Measurements from ENCODE around the gene ZBTB7A.

ZBTB7A gene

GRCh38 chr19:4066682-4067395 lies at the start of gene ZBTB7A:
TSS of gene ZBTB7A (minus strand) at chr19:4066899. CDS start at chr19:4055232, 11,667 bp downstream.
- DNase-seq (ENCODE audit: low read depth, low spot score) = no peak

- no peak for DNase-seq (ENCODE audit: low read depth, low spot score)
These were observed 49.2 kb upstream of the ZBTB7A start for GRCh38 chr19:4115818-4116385.

GRCh38 chr19:4115050-4115817 lies 48.5 kb upstream of the ZBTB7A start:
- DNase-seq (ENCODE audit: low read depth, low spot score) = no peak

- no peak for DNase-seq (ENCODE audit: low read depth, low spot score)
These were observed 47.5 kb upstream of the ZBTB7A start for GRCh38 chr19:4114181-4114580.

- DNase-seq (ENCODE audit: low read depth, low spot score) = no peak
These were observed 46.8 kb upstream of the ZBTB7A start for GRCh38 chr19:4113398-4114088.

- no peak for DNase-seq (ENCODE audit: low read depth, low spot score)
These were observed 45.7 kb upstream of the ZBTB7A start for GRCh38 chr19:4112367-4112766.

- DNase-seq (ENCODE audit: low read depth, low spot score) = no peak
These were observed 42.9 kb upstream of the ZBTB7A start for GRCh38 chr19:4109626-4109945.

GRCh38 chr19:4108767-4109625 lies 42.3 kb upstream of the ZBTB7A start:
- no peak for DNase-seq (ENCODE audit: low read depth, low spot score)

- DNase-seq (ENCODE audit: low read depth, low spot score) = no peak
These were observed 36.4 kb upstream of the ZBTB7A start for GRCh38 chr19:4103080-4103433.

GRCh38 chr19:4102339-4103079 lies 35.8 kb upstream of the ZBTB7A start:
- no peak for DNase-seq (ENCODE audit: low read depth, low spot score)

- no peak for DNase-seq (ENCODE audit: low read depth, low spot score)
These were observed 34.7 kb upstream of the ZBTB7A start for GRCh38 chr19:4101496-4101770.

GRCh38 chr19:4100647-4101495 lies 34.2 kb upstream of the ZBTB7A start:
- no peak for DNase-seq (ENCODE audit: low read depth, low spot score)

GRCh38 chr19:4099041-4099764 lies 32.5 kb upstream of the ZBTB7A start:
- no peak for DNase-seq (ENCODE audit: low read depth, low spot score)

- DNase-seq (ENCODE audit: low read depth, low spot score) = no peak
These were observed 31.8 kb upstream of the ZBTB7A start for GRCh38 chr19:4098493-4098892.

- no peak for DNase-seq (ENCODE audit: low read depth, low spot score)
These were observed 30.8 kb upstream of the ZBTB7A start for GRCh38 chr19:4097501-4097900.

GRCh38 chr19:4096049-4096892 lies 29.6 kb upstream of the ZBTB7A start:
- no peak for DNase-seq (ENCODE audit: low read depth, low spot score)

- DNase-seq (ENCODE audit: low read depth, low spot score) = no peak
These were observed 28.8 kb upstream of the ZBTB7A start for GRCh38 chr19:4095488-4095844.

- no peak for DNase-seq (ENCODE audit: low read depth, low spot score)
These were observed 28.2 kb upstream of the ZBTB7A start for GRCh38 chr19:4094761-4095487.

All from iPS DF 19.7 (cell line).